Measurements from ENCODE around the gene CAPN10. TPM values are rescaled to one million over a fixed set of nuclear protein-coding genes. Genes with fewer than 3 reads are reported as not detected.
A peak's percentile ranks its signal among the peaks of the same experiment; 100 is the strongest.

Gene CAPN10
- total and polyA plus RNA-seq, 4 donors = 12.6 to 66.9 (median 29.6) TPM

GRCh38 chr2:240582781-240583180 lies 3.8 kb upstream of the CAPN10 start:
- 82 to 88% methylated on average over 3 of the region's 3 CpGs for WGBS, 2 donors
- no peaks in the 10 kb centered on the region for H3K27me3 ChIP-seq (ENCODE audit: control insufficient read depth in 1 of 2, insufficient read depth in 2 of 2, low read length in 1 of 2)
- H3K9me3 ChIP-seq (ENCODE audit: control insufficient read depth, low read length) = no peaks in the 10 kb centered on the region
- no peak overlapping the region for H3K4me3 ChIP-seq (ENCODE audit: low read length in 2 of 2)
- intact Hi-C loops (cut with DNase I) = no loop called here
- H3K27ac ChIP-seq (ENCODE audit: low read depth in 1 of 2, low read length in 2 of 2) = no peak overlapping the region
- ATAC-seq (ENCODE audit: low FRiP score) = no peak
- DNase-seq = no peak
- H3K4me1 ChIP-seq (ENCODE audit: control insufficient read depth in 1 of 2, insufficient read depth in 2 of 2, low read length in 2 of 2) = no peaks in the 10 kb centered on the region
- H3K36me3 ChIP-seq (ENCODE audit: control insufficient read depth in 1 of 2, insufficient read depth in 2 of 2, low read length in 1 of 2) = no peaks in the 10 kb centered on the region

GRCh38 chr2:240583774-240584173 lies 2.8 kb upstream of the CAPN10 start:
- Histone ChIP-seq H3K27ac (ENCODE audit: low read depth in 1 of 2, low read length in 2 of 2) (no peak overlapping the region), H3K27me3 (ENCODE audit: control insufficient read depth in 1 of 2, insufficient read depth in 2 of 2, low read length in 1 of 2) (no peaks in the 10 kb centered on the region), H3K4me1 (ENCODE audit: control insufficient read depth in 1 of 2, insufficient read depth in 2 of 2, low read length in 2 of 2) (no peaks in the 10 kb centered on the region), H3K4me3 (ENCODE audit: low read length in 2 of 2) (no peak overlapping the region), H3K36me3 (ENCODE audit: control insufficient read depth in 1 of 2, insufficient read depth in 2 of 2, low read length in 1 of 2) (no peaks in the 10 kb centered on the region), H3K9me3 (ENCODE audit: control insufficient read depth, low read length) (no peaks in the 10 kb centered on the region)
- no peak for ATAC-seq (ENCODE audit: low FRiP score)
- WGBS, 2 donors = 87 to 90% methylated on average over 4 of the region's 4 CpGs
- intact Hi-C loops (cut with DNase I) = no loop called here
- peak in 1 of 2 donors; percentile 37 for DNase-seq

- intact Hi-C loops (cut with DNase I) = no loop called here
- ATAC-seq (ENCODE audit: low FRiP score) (no peak), DNase-seq (peak; percentile 22 to 61)
- H3K4me1 ChIP-seq (ENCODE audit: control insufficient read depth in 1 of 2, insufficient read depth in 2 of 2, low read length in 2 of 2) = no peaks in the 10 kb centered on the region
- no peak overlapping the region for H3K27ac ChIP-seq (ENCODE audit: low read depth in 1 of 2, low read length in 2 of 2)
- H3K27me3 ChIP-seq (ENCODE audit: control insufficient read depth in 1 of 2, insufficient read depth in 2 of 2, low read length in 1 of 2) = no peaks in the 10 kb centered on the region
- no peaks in the 10 kb centered on the region for H3K36me3 ChIP-seq (ENCODE audit: control insufficient read depth in 1 of 2, insufficient read depth in 2 of 2, low read length in 1 of 2)
- no peaks in the 10 kb centered on the region for H3K9me3 ChIP-seq (ENCODE audit: control insufficient read depth, low read length)
- no peak overlapping the region for H3K4me3 ChIP-seq (ENCODE audit: low read length in 2 of 2)
- 84 to 87% methylated on average over 4 of the region's 4 CpGs for whole genome bisulfite sequencing, 2 donors
Measured at GRCh38 chr2:240584486-240585031, 2.0 kb upstream of the CAPN10 start.

- DNase-seq (peak in 1 of 2 donors; percentile 42), ATAC-seq (ENCODE audit: low FRiP score) (no peak)
- Histone ChIP-seq H3K27me3 (ENCODE audit: control insufficient read depth in 1 of 2, insufficient read depth in 2 of 2, low read length in 1 of 2) (no peaks in the 10 kb centered on the region), H3K4me1 (ENCODE audit: control insufficient read depth in 1 of 2, insufficient read depth in 2 of 2, low read length in 2 of 2) (no peaks in the 10 kb centered on the region), H3K27ac (ENCODE audit: low read depth in 1 of 2, low read length in 2 of 2) (no peak overlapping the region), H3K4me3 (ENCODE audit: low read length in 2 of 2) (no peak overlapping the region), H3K36me3 (ENCODE audit: control insufficient read depth in 1 of 2, insufficient read depth in 2 of 2, low read length in 1 of 2) (no peaks in the 10 kb centered on the region), H3K9me3 (ENCODE audit: control insufficient read depth, low read length) (no peaks in the 10 kb centered on the region)
- intact Hi-C loops (cut with DNase I) = no loop called here
- 83 to 84% methylated on average over 6 of the region's 6 CpGs for WGBS, 2 donors
Measured at GRCh38 chr2:240585101-240585500, 1.4 kb upstream of the CAPN10 start.

GRCh38 chr2:240585681-240586197 lies 795 bp upstream of the CAPN10 start:
- no peaks in the 10 kb centered on the region for H3K4me1 ChIP-seq (ENCODE audit: control insufficient read depth in 1 of 2, insufficient read depth in 2 of 2, low read length in 2 of 2)
- no peaks in the 10 kb centered on the region for H3K27me3 ChIP-seq (ENCODE audit: control insufficient read depth in 1 of 2, insufficient read depth in 2 of 2, low read length in 1 of 2)
- H3K4me3 ChIP-seq (ENCODE audit: low read length in 2 of 2) = peak overlapping the region; percentile 75 to 85
- 2 to 3% methylated on average over 20 of the region's 20 CpGs for WGBS, 2 donors
- peak in 1 of 2 donors; percentile 47 for DNase-seq
- H3K9me3 ChIP-seq (ENCODE audit: control insufficient read depth, low read length) = no peaks in the 10 kb centered on the region
- peak overlapping the region in 1 of 2 donors; percentile 30 for H3K27ac ChIP-seq (ENCODE audit: low read depth in 1 of 2, low read length in 2 of 2)
- no peak for ATAC-seq (ENCODE audit: low FRiP score)
- no peaks in the 10 kb centered on the region for H3K36me3 ChIP-seq (ENCODE audit: control insufficient read depth in 1 of 2, insufficient read depth in 2 of 2, low read length in 1 of 2)
- intact Hi-C loops (cut with DNase I) = loop anchor here in 1 of 2 donors (2.0 kb wide), 2 partner anchors 17 to 25 kb away; partner anchors contain the start of genes DUSP28 and RNPEPL1

- no peak for ATAC-seq (ENCODE audit: low FRiP score)
- H3K4me3 ChIP-seq (ENCODE audit: low read length in 2 of 2) = peak overlapping the region; percentile 69 to 80
- WGBS, 2 donors = 3 to 4% methylated on average over 61 to 62 of the region's 62 CpGs
Measured at GRCh38 chr2:240586919-240587800, 626 bp downstream of the CAPN10 start.

GRCh38 chr2:240588006-240588655 lies 1.6 kb downstream of the CAPN10 start:
- DNase-seq (peak; percentile 41 to 52), ATAC-seq (ENCODE audit: low FRiP score) (no peak)
- WGBS, 2 donors = 83 to 88% methylated on average over 10 of the region's 10 CpGs
- no peaks in the 10 kb centered on the region for H3K27me3 ChIP-seq (ENCODE audit: control insufficient read depth in 1 of 2, insufficient read depth in 2 of 2, low read length in 1 of 2)
- H3K36me3 ChIP-seq (ENCODE audit: control insufficient read depth in 1 of 2, insufficient read depth in 2 of 2, low read length in 1 of 2) = no peaks in the 10 kb centered on the region
- no peak overlapping the region for H3K27ac ChIP-seq (ENCODE audit: low read depth in 1 of 2, low read length in 2 of 2)
- H3K9me3 ChIP-seq (ENCODE audit: control insufficient read depth, low read length) = no peaks in the 10 kb centered on the region
- intact Hi-C loops (cut with DNase I) = no loop called here
- no peaks in the 10 kb centered on the region for H3K4me1 ChIP-seq (ENCODE audit: control insufficient read depth in 1 of 2, insufficient read depth in 2 of 2, low read length in 2 of 2)
- no peak overlapping the region for H3K4me3 ChIP-seq (ENCODE audit: low read length in 2 of 2)

More at GRCh38 chr2:240586919-240587800, 626 bp downstream of the CAPN10 start:
- no peaks in the 10 kb centered on the region for H3K27me3 ChIP-seq (ENCODE audit: control insufficient read depth in 1 of 2, insufficient read depth in 2 of 2, low read length in 1 of 2)
- intact Hi-C loops (cut with DNase I) = loop anchor here in 1 of 2 donors (2.0 kb wide), 2 partner anchors 18 to 26 kb away; partner anchors contain the start of genes DUSP28 and RNPEPL1
- no peaks in the 10 kb centered on the region for H3K9me3 ChIP-seq (ENCODE audit: control insufficient read depth, low read length)
- H3K4me1 ChIP-seq (ENCODE audit: control insufficient read depth in 1 of 2, insufficient read depth in 2 of 2, low read length in 2 of 2) = no peaks in the 10 kb centered on the region
- DNase-seq = peak; percentile 23 to 38
- no peak overlapping the region for H3K27ac ChIP-seq (ENCODE audit: low read depth in 1 of 2, low read length in 2 of 2)
- no peaks in the 10 kb centered on the region for H3K36me3 ChIP-seq (ENCODE audit: control insufficient read depth in 1 of 2, insufficient read depth in 2 of 2, low read length in 1 of 2)

GRCh38 chr2:240588669-240589068 lies 2.1 kb downstream of the CAPN10 start:
- DNase-seq (peak in 1 of 2 donors; percentile 48), ATAC-seq (ENCODE audit: low FRiP score) (no peak)
- H3K27ac ChIP-seq (ENCODE audit: low read depth in 1 of 2, low read length in 2 of 2) = no peak overlapping the region
- H3K27me3 ChIP-seq (ENCODE audit: control insufficient read depth in 1 of 2, insufficient read depth in 2 of 2, low read length in 1 of 2) = no peaks in the 10 kb centered on the region
- H3K36me3 ChIP-seq (ENCODE audit: control insufficient read depth in 1 of 2, insufficient read depth in 2 of 2, low read length in 1 of 2) = no peaks in the 10 kb centered on the region
- WGBS, 2 donors = 86 to 92% methylated on average over 4 of the region's 4 CpGs
- intact Hi-C loops (cut with DNase I) = no loop called here
- no peak overlapping the region for H3K4me3 ChIP-seq (ENCODE audit: low read length in 2 of 2)
- no peaks in the 10 kb centered on the region for H3K4me1 ChIP-seq (ENCODE audit: control insufficient read depth in 1 of 2, insufficient read depth in 2 of 2, low read length in 2 of 2)
- no peaks in the 10 kb centered on the region for H3K9me3 ChIP-seq (ENCODE audit: control insufficient read depth, low read length)
